Measurements from ENCODE around the gene ZNF230. TPM values are rescaled to one million over a fixed set of nuclear protein-coding genes. Genes with fewer than 3 reads are reported as not detected.
A peak's percentile ranks its signal among the peaks of the same experiment; 100 is the strongest.

The ZNF230 gene
- total and polyA plus RNA-seq, 9 of the 15 experiments (the other 6 are each of a cell fraction or from before 2014, with no cell fraction given): 1.3 to 4.0 (median 2.2) TPM

DNA sequence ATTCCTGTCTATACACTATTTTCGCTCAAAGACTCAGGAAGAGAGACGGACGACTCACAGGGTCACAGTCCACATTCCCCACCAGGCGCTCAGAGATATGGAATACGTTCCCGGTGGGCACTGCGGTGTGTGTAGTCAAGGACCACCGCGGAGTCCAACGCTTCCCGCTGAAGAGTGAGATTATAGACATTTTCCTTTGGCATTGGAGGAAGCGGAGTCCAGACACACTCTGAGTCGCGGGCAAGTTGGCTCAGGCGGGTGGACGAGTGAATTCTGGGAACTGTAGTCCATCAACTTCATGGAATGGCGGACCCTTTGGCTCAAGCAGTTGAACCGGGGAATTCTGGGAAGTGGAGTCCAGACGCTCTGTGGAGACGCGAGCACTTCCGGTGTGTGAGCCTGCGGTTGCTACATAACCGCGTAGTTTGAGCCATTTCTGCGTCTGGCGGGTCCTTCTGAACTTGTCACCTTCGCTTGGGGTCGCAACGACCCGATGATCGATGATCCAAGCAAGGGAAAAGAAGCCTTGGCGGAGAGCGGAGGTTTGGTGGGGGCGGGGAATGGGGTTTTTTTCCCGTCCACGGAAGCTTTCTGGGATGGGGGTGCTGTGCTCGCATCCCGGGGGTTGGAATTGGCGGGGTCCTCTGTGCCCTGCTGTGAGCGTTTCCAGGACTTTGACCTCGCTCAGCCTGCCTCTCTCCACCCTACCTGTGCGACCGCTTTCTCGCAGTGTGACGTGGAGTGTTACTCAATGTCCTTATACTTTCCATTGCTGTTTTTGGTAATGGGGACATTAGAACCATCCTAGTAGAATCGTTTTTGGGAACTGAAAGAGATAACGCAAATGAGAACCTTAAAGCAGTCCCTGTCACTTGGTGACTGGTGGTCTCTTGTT is at the start of gene ZNF230 (continued):
- TF ChIP-seq MYBL2 (IDR thresholded peaks at IDR 0.05; ENCODE audit: low read depth): no peak
- TF ChIP-seq MYBL2 (CRISPR knock-in tag; IDR thresholded peaks at IDR 0.05; ENCODE audit: borderline replicate concordance): no peak
- TF ChIP-seq CHD2 (IDR thresholded peaks at IDR 0.05; ENCODE audit: low read depth, low read length): no peak
- TF ChIP-seq C11orf30 (IDR thresholded peaks at IDR 0.05; ENCODE audit: low read depth): no peak
- no peak for TF ChIP-seq ZNF408 (CRISPR knock-in tag; IDR thresholded peaks at IDR 0.05; ENCODE audit: low read depth)
- TF ChIP-seq, protein P1, sequence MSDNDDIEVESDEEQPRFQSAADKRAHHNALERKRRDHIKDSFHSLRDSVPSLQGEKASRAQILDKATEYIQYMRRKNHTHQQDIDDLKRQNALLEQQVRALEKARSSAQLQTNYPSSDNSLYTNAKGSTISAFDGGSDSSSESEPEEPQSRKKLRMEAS (CRISPR knock-in tag; IDR thresholded peaks at IDR 0.05): no peak
- TF ChIP-seq, protein P2, sequence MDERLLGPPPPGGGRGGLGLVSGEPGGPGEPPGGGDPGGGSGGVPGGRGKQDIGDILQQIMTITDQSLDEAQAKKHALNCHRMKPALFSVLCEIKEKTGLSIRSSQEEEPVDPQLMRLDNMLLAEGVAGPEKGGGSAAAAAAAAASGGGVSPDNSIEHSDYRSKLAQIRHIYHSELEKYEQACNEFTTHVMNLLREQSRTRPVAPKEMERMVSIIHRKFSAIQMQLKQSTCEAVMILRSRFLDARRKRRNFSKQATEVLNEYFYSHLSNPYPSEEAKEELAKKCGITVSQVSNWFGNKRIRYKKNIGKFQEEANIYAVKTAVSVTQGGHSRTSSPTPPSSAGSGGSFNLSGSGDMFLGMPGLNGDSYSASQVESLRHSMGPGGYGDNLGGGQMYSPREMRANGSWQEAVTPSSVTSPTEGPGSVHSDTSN (CRISPR knock-in tag; IDR thresholded peaks at IDR 0.05; ENCODE audit: low read depth): no peak
- TF ChIP-seq, protein P2 (tag; conservative IDR thresholded peaks at IDR 0.05; ENCODE audit: low read depth): no peak
- TF ChIP-seq, protein P3, sequence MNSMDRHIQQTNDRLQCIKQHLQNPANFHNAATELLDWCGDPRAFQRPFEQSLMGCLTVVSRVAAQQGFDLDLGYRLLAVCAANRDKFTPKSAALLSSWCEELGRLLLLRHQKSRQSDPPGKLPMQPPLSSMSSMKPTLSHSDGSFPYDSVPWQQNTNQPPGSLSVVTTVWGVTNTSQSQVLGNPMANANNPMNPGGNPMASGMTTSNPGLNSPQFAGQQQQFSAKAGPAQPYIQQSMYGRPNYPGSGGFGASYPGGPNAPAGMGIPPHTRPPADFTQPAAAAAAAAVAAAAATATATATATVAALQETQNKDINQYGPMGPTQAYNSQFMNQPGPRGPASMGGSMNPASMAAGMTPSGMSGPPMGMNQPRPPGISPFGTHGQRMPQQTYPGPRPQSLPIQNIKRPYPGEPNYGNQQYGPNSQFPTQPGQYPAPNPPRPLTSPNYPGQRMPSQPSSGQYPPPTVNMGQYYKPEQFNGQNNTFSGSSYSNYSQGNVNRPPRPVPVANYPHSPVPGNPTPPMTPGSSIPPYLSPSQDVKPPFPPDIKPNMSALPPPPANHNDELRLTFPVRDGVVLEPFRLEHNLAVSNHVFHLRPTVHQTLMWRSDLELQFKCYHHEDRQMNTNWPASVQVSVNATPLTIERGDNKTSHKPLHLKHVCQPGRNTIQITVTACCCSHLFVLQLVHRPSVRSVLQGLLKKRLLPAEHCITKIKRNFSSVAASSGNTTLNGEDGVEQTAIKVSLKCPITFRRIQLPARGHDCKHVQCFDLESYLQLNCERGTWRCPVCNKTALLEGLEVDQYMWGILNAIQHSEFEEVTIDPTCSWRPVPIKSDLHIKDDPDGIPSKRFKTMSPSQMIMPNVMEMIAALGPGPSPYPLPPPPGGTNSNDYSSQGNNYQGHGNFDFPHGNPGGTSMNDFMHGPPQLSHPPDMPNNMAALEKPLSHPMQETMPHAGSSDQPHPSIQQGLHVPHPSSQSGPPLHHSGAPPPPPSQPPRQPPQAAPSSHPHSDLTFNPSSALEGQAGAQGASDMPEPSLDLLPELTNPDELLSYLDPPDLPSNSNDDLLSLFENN (IDR thresholded peaks at IDR 0.05; ENCODE audit: low read depth in 2 of 2, low read length in 2 of 2): no peak
- 0 out of 2 replicates have a peak, but pooled peaks have one; percentile 30 for TF ChIP-seq SMAD4 (CRISPR knock-in tag; conservative IDR thresholded peaks at IDR 0.05)
- no peak for TF ChIP-seq PHF21A (IDR thresholded peaks at IDR 0.05; ENCODE audit: borderline replicate concordance, low read depth)
- peak; percentile 49; the same call in 1 of the 2 replicates for TF ChIP-seq EP400 (IDR thresholded peaks at IDR 0.05)
- TF ChIP-seq, protein P4, sequence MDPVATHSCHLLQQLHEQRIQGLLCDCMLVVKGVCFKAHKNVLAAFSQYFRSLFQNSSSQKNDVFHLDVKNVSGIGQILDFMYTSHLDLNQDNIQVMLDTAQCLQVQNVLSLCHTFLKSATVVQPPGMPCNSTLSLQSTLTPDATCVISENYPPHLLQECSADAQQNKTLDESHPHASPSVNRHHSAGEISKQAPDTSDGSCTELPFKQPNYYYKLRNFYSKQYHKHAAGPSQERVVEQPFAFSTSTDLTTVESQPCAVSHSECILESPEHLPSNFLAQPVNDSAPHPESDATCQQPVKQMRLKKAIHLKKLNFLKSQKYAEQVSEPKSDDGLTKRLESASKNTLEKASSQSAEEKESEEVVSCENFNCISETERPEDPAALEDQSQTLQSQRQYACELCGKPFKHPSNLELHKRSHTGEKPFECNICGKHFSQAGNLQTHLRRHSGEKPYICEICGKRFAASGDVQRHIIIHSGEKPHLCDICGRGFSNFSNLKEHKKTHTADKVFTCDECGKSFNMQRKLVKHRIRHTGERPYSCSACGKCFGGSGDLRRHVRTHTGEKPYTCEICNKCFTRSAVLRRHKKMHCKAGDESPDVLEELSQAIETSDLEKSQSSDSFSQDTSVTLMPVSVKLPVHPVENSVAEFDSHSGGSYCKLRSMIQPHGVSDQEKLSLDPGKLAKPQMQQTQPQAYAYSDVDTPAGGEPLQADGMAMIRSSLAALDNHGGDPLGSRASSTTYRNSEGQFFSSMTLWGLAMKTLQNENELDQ (CRISPR knock-in tag; IDR thresholded peaks at IDR 0.05; ENCODE audit: borderline replicate concordance): no peak
- TF ChIP-seq, protein P5, sequence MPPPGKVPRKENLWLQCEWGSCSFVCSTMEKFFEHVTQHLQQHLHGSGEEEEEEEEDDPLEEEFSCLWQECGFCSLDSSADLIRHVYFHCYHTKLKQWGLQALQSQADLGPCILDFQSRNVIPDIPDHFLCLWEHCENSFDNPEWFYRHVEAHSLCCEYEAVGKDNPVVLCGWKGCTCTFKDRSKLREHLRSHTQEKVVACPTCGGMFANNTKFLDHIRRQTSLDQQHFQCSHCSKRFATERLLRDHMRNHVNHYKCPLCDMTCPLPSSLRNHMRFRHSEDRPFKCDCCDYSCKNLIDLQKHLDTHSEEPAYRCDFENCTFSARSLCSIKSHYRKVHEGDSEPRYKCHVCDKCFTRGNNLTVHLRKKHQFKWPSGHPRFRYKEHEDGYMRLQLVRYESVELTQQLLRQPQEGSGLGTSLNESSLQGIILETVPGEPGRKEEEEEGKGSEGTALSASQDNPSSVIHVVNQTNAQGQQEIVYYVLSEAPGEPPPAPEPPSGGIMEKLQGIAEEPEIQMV (tag; conservative IDR thresholded peaks at IDR 0.05; ENCODE audit: low read depth): no peak
- no peak for TF ChIP-seq ZC3H4 (CRISPR knock-in tag; IDR thresholded peaks at IDR 0.05; ENCODE audit: borderline replicate concordance)
- TF ChIP-seq SPI1 (IDR thresholded peaks at IDR 0.05; ENCODE audit: borderline replicate concordance, low read depth, low read length): peak; percentile 56; the same call in 1 of the 2 replicates

Data from K562 (cell line).